ENCODE measurements around the gene DAPK3. TPM values are rescaled to one million over a fixed set of nuclear protein-coding genes. Genes with fewer than 3 reads are reported as not detected.
"Not testable (repeated sequence)": the region's sequence is repeated elsewhere in the genome, so short reads cannot be mapped to it uniquely, and the experiment has no call there.

Gene DAPK3
- total RNA-seq, 1 experiment from 2014 or later: 38.1 TPM

- CTCF ChIA-PET: no interaction called here
- no peak overlapping the region for H3K4me2 ChIP-seq
- H2AFZ ChIP-seq: no peak overlapping the region
- intact Hi-C loops (cut with micrococcal nuclease; ENCODE audit: unreplicated experiment): no loop called here
- H3F3A ChIP-seq (ENCODE audit: insufficient read depth, low read depth): peaks cover 3% of the 10 kb centered on the region; the same call in 1 of the 2 replicates
- no peak overlapping the region for H3K4me3 ChIP-seq
- no peaks in the 10 kb centered on the region for H3K9me2 ChIP-seq (ENCODE audit: insufficient read depth)
- no peaks in the 10 kb centered on the region for H3K4me1 ChIP-seq (replicated peaks; ENCODE audit: insufficient read depth)
- TF ChIP-seq CTCF (conservative IDR thresholded peaks at IDR 0.05) (no peak), EZH2 (IDR thresholded peaks at IDR 0.05; ENCODE audit: low read depth) (no peak)
- H3K27me3 ChIP-seq (ENCODE audit: insufficient read depth, low read depth): no peaks in the 10 kb centered on the region
- no peaks in the 10 kb centered on the region for H4K20me1 ChIP-seq (ENCODE audit: insufficient read depth)
- no peak overlapping the region for H3K27ac ChIP-seq
- no TSS peak for BruUV-seq (replicated peaks)
- DNase-seq: no peak
- no peaks in the 10 kb centered on the region for H3K79me2 ChIP-seq (ENCODE audit: low read depth)
- H3K9me3 ChIP-seq (ENCODE audit: insufficient read depth, low read depth): no peaks in the 10 kb centered on the region
- H3K36me3 ChIP-seq (ENCODE audit: low read depth): no peaks in the 10 kb centered on the region
- POLR2A ChIA-PET (ENCODE audit: unreplicated experiment): no interaction called here
Observed at GRCh38 chr19:3954107-3954506, 16.8 kb downstream of the DAPK3 start.

GRCh38 chr19:3952755-3953276 is 18.1 kb downstream of the DAPK3 start:
- H3K4me1 ChIP-seq (replicated peaks; ENCODE audit: insufficient read depth); H4K20me1 ChIP-seq (ENCODE audit: insufficient read depth); BruUV-seq (replicated peaks); intact Hi-C loops (cut with micrococcal nuclease; ENCODE audit: unreplicated experiment); DNase-seq; POLR2A ChIA-PET (ENCODE audit: unreplicated experiment); H3K79me2 ChIP-seq (ENCODE audit: low read depth); H3K27ac ChIP-seq; H3K9me3 ChIP-seq (ENCODE audit: insufficient read depth, low read depth); H2AFZ ChIP-seq; H3K4me2 ChIP-seq; H3K9me2 ChIP-seq (ENCODE audit: insufficient read depth); H3K36me3 ChIP-seq (ENCODE audit: low read depth); H3F3A ChIP-seq (ENCODE audit: insufficient read depth, low read depth); H3K27me3 ChIP-seq (ENCODE audit: insufficient read depth, low read depth); H3K4me3 ChIP-seq: not testable (repeated sequence)
- CTCF ChIA-PET: interaction anchor here (0.7 kb wide), 1 partner anchor 362 kb away, joined by 3 read pairs; no protein-coding TSS in a partner anchor

GRCh38 chr19:3950871-3951861 is 19.7 kb downstream of the DAPK3 start:
- no peak for TF ChIP-seq EZH2 (IDR thresholded peaks at IDR 0.05; ENCODE audit: low read depth)
- no peak for TF ChIP-seq CTCF (conservative IDR thresholded peaks at IDR 0.05)
- Histone ChIP-seq H3K4me1 (replicated peaks; ENCODE audit: insufficient read depth) (no peaks in the 10 kb centered on the region), H3K79me2 (ENCODE audit: low read depth) (no peaks in the 10 kb centered on the region), H3K9me3 (ENCODE audit: insufficient read depth, low read depth) (no peaks in the 10 kb centered on the region), H3K27me3 (ENCODE audit: insufficient read depth, low read depth) (no peaks in the 10 kb centered on the region), H3K27ac (no peak overlapping the region), H3K9me2 (ENCODE audit: insufficient read depth) (no peaks in the 10 kb centered on the region), H3K36me3 (ENCODE audit: low read depth) (no peaks in the 10 kb centered on the region), H3F3A (ENCODE audit: insufficient read depth, low read depth) (no peaks in the 10 kb centered on the region), H3K4me2 (no peak overlapping the region), H2AFZ (no peak overlapping the region), H4K20me1 (ENCODE audit: insufficient read depth) (no peaks in the 10 kb centered on the region), H3K4me3 (no peak overlapping the region)
- CTCF ChIA-PET: no interaction called here
- intact Hi-C loops (cut with micrococcal nuclease; ENCODE audit: unreplicated experiment): no loop called here
- POLR2A ChIA-PET (ENCODE audit: unreplicated experiment): no interaction called here
- no peak for DNase-seq
- BruUV-seq (replicated peaks): no TSS peak

Data from PC-9 (cell line).